A549 (cell line): ENCODE results near the gene ITPA.

ENCODE experiments used
- EP300 ChIP-seq, 2 experiments: fragments of >200 bp; sonication (Bioruptor Twin); formaldehyde crosslinking; IDR thresholded peaks; 2 replicates in 1 of 2; 3 replicates in 1 of 2; pipeline ENCODE4 v1.6.1; 2016 to 2017
- FOSB ChIP-seq: fragments of 250-450 bp; sonication (Bioruptor Pico); IDR thresholded peaks from 2 replicates; pipeline ENCODE4 v1.5.0; 2020; ENCODE audit warnings: mild to moderate bottlenecking, moderate library complexity
- KDM1A ChIP-seq: fragments of 200-600 bp; sonication (generic); IDR thresholded peaks from 2 replicates; pipeline ENCODE4 v1.6.1; 2016; ENCODE audit warnings: low read depth, mild to moderate bottlenecking
- MAFK ChIP-seq: fragments of 450-650 bp; IDR thresholded peaks from 2 replicates; pipeline ENCODE4 v1.6.1; 2014; ENCODE audit not compliant: partially characterized antibody
- POLR2A ChIP-seq: IDR thresholded peaks from 2 replicates; pipeline ENCODE4 v1.6.1; 2012; ENCODE audit warnings: mild to moderate bottlenecking, low read length
- RFX5 ChIP-seq: fragments of 450-650 bp; IDR thresholded peaks from 2 replicates; pipeline ENCODE4 v1.7.1; 2014; ENCODE audit warnings: antibody characterized with exemption, mild to moderate bottlenecking, moderate library complexity
- TF ChIP-seq, protein P1 (sequence below): fragments of 200-600 bp; sonication (generic); IDR thresholded peaks from 2 replicates; pipeline ENCODE4 v1.6.1; 2016; ENCODE audit warnings: antibody characterized with exemption, mild to moderate bottlenecking, moderate library complexity
- TF ChIP-seq, protein P2 (sequence below): fragments of >200 bp; sonication (Bioruptor Twin); formaldehyde crosslinking; IDR thresholded peaks from 3 replicates; pipeline ENCODE4 v1.5.1; 2016
- TF ChIP-seq, protein P3 (sequence below): IDR thresholded peaks from 2 replicates; pipeline ENCODE4 v1.6.1; 2012
- TF ChIP-seq, protein P4 (sequence below): fragments of 150-350 bp; IDR thresholded peaks from 2 replicates; pipeline ENCODE4 v1.6.1; 2014; ENCODE audit warnings: low read depth, mild to moderate bottlenecking, low read length

DNA sequence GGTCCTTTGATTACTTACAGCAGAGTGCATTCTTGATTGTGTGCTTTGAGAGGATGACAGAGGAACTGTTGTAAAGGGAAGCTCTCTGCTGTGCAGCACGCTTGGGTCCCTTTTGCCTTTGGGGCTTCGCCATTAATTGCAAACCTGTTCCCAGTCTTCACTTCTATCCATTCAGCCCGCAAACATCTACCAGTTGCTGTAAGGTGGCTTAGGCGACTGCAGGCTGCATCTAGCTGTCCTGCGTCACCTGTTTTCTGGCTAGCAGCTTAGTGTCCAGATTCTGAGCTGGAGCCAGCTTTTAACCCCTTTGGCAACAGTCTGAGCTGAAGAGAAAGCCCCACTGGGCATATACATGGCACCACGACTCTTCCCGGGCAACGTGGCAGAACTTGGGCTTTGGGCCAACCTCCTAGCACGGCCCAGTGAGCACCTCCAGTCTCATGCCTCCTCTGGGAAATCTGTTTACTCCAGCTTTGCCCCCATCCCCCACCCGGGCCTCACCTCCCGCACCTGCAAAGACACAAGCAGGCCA is 47.2 kb upstream of the ITPA start:
- TF ChIP-seq, protein P1, sequence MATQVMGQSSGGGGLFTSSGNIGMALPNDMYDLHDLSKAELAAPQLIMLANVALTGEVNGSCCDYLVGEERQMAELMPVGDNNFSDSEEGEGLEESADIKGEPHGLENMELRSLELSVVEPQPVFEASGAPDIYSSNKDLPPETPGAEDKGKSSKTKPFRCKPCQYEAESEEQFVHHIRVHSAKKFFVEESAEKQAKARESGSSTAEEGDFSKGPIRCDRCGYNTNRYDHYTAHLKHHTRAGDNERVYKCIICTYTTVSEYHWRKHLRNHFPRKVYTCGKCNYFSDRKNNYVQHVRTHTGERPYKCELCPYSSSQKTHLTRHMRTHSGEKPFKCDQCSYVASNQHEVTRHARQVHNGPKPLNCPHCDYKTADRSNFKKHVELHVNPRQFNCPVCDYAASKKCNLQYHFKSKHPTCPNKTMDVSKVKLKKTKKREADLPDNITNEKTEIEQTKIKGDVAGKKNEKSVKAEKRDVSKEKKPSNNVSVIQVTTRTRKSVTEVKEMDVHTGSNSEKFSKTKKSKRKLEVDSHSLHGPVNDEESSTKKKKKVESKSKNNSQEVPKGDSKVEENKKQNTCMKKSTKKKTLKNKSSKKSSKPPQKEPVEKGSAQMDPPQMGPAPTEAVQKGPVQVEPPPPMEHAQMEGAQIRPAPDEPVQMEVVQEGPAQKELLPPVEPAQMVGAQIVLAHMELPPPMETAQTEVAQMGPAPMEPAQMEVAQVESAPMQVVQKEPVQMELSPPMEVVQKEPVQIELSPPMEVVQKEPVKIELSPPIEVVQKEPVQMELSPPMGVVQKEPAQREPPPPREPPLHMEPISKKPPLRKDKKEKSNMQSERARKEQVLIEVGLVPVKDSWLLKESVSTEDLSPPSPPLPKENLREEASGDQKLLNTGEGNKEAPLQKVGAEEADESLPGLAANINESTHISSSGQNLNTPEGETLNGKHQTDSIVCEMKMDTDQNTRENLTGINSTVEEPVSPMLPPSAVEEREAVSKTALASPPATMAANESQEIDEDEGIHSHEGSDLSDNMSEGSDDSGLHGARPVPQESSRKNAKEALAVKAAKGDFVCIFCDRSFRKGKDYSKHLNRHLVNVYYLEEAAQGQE = no peak
- TF ChIP-seq RFX5 (no peak), POLR2A (no peak), EP300 (IDR thresholded peaks at IDR 0.05) (no peak), KDM1A (no peak), FOSB (CRISPR knock-in tag) (no peak), MAFK (no peak)
- TF ChIP-seq, protein P2, sequence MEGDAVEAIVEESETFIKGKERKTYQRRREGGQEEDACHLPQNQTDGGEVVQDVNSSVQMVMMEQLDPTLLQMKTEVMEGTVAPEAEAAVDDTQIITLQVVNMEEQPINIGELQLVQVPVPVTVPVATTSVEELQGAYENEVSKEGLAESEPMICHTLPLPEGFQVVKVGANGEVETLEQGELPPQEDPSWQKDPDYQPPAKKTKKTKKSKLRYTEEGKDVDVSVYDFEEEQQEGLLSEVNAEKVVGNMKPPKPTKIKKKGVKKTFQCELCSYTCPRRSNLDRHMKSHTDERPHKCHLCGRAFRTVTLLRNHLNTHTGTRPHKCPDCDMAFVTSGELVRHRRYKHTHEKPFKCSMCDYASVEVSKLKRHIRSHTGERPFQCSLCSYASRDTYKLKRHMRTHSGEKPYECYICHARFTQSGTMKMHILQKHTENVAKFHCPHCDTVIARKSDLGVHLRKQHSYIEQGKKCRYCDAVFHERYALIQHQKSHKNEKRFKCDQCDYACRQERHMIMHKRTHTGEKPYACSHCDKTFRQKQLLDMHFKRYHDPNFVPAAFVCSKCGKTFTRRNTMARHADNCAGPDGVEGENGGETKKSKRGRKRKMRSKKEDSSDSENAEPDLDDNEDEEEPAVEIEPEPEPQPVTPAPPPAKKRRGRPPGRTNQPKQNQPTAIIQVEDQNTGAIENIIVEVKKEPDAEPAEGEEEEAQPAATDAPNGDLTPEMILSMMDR = no peak
- TF ChIP-seq, protein P3, sequence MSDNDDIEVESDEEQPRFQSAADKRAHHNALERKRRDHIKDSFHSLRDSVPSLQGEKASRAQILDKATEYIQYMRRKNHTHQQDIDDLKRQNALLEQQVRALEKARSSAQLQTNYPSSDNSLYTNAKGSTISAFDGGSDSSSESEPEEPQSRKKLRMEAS = no peak
- TF ChIP-seq, protein P4, sequence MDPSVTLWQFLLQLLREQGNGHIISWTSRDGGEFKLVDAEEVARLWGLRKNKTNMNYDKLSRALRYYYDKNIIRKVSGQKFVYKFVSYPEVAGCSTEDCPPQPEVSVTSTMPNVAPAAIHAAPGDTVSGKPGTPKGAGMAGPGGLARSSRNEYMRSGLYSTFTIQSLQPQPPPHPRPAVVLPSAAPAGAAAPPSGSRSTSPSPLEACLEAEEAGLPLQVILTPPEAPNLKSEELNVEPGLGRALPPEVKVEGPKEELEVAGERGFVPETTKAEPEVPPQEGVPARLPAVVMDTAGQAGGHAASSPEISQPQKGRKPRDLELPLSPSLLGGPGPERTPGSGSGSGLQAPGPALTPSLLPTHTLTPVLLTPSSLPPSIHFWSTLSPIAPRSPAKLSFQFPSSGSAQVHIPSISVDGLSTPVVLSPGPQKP = no peak
